Keratinocyte (primary cell): ENCODE measurements around the gene HOXD11. TPM values are rescaled to one million over a fixed set of nuclear protein-coding genes. Genes with fewer than 3 reads are reported as not detected.

Source experiments
- DNase-seq: peaks from one replicate; pipeline ENCODE4 v3.0.0-alpha.2; 2011; ENCODE audit warnings: low read depth, missing footprints, low spot score
- FAIRE-seq: peaks from 2 replicates; lab custom pipeline; 2011; peaks lifted over from hg19 to GRCh38; lab: Jason Lieb, UNC
- H2AFZ ChIP-seq: 2 replicates; pipeline ENCODE4 v1.6.0; 2012; ENCODE audit warnings: low read length, control low read depth, inconsistent platforms; ENCODE audit not compliant: control insufficient read depth
- H3K27ac ChIP-seq: 2 replicates; pipeline ENCODE4 v1.5.1; 2011; ENCODE audit warnings: low read length; ENCODE audit not compliant: control insufficient read depth, insufficient read depth
- H3K27me3 ChIP-seq: 3 replicates; pipeline ENCODE4 v1.6.0; 2011; ENCODE audit warnings: low read length; ENCODE audit not compliant: control insufficient read depth, insufficient read depth; ENCODE audit errors: extremely low read depth
- H3K36me3 ChIP-seq, 2 experiments: 2 replicates in 1 of 2; 3 replicates in 1 of 2; pipeline ENCODE4 v1.5.1; 2011; ENCODE audit warnings: low read length in 2 of 2, mild to moderate bottlenecking in 1 of 2; ENCODE audit not compliant: control insufficient read depth in 2 of 2, insufficient read depth in 2 of 2; ENCODE audit errors: extremely low read depth in 1 of 2
- H3K4me1 ChIP-seq: 3 replicates; pipeline ENCODE4 v1.5.1; 2011; ENCODE audit warnings: low read length; ENCODE audit not compliant: control insufficient read depth, insufficient read depth; ENCODE audit errors: extremely low read depth
- H3K4me2 ChIP-seq: 3 replicates; pipeline ENCODE4 v1.6.0; 2011; ENCODE audit warnings: low read depth, low read length; ENCODE audit not compliant: control insufficient read depth, insufficient read depth; ENCODE audit errors: extremely low read depth
- H3K4me3 ChIP-seq, 3 experiments: fragments of 200-600 bp in 1 of 3; sonication (generic) in 1 of 3; 2 replicates in 2 of 3; 3 replicates in 1 of 3; pipeline ENCODE4 v1.5.1; 2011 to 2016; ENCODE audit warnings: low read length in 3 of 3, mild to moderate bottlenecking in 3 of 3, control low read depth in 2 of 3, inconsistent platforms in 1 of 3, low read depth in 1 of 3, mixed read lengths in 1 of 3, mixed run types in 1 of 3, moderate library complexity in 1 of 3; ENCODE audit not compliant: control insufficient read depth in 2 of 3, insufficient read depth in 2 of 3; ENCODE audit errors: extremely low read depth in 1 of 3
- H3K79me2 ChIP-seq: 2 replicates; pipeline ENCODE4 v1.6.0; 2012; ENCODE audit warnings: low read length; ENCODE audit not compliant: control insufficient read depth, insufficient read depth
- H3K9ac ChIP-seq: 3 replicates; pipeline ENCODE4 v1.6.0; 2011; ENCODE audit warnings: low read length; ENCODE audit not compliant: control insufficient read depth, insufficient read depth; ENCODE audit errors: extremely low read depth
- H3K9me1 ChIP-seq: 3 replicates; pipeline ENCODE4 v1.6.0; 2011; ENCODE audit warnings: low read length; ENCODE audit not compliant: control insufficient read depth, insufficient read depth; ENCODE audit errors: extremely low read depth
- H3K9me3 ChIP-seq: 2 replicates; pipeline ENCODE4 v1.5.1; 2012; ENCODE audit warnings: low read depth, low read length; ENCODE audit not compliant: control insufficient read depth
- H4K20me1 ChIP-seq: 3 replicates; pipeline ENCODE4 v1.6.0; 2011; ENCODE audit warnings: low read length; ENCODE audit not compliant: control insufficient read depth, insufficient read depth; ENCODE audit errors: extremely low read depth
- CTCF ChIP-seq, 3 experiments: IDR thresholded peaks in 1 of 3; conservative IDR thresholded peaks in 1 of 3; optimal IDR thresholded peaks in 1 of 3; 2 replicates in 2 of 3; 3 replicates in 1 of 3; pipeline versions ENCODE3 to v1.5.1; 2011; ENCODE audit warnings: low read length in 3 of 3, mild to moderate bottlenecking in 3 of 3, moderate library complexity in 2 of 3, control low read depth in 1 of 3, inconsistent platforms in 1 of 3; ENCODE audit not compliant: insufficient read depth in 2 of 3; ENCODE audit errors: extremely low read depth in 1 of 3
- EZH2 ChIP-seq: IDR thresholded peaks from one replicate; pipeline ENCODE4 v1.6.1; 2012; ENCODE audit warnings: inconsistent platforms, mild to moderate bottlenecking, low read length, moderate library complexity
- dilution Hi-C: fragments of 300-500 bp; cut with MboI; formaldehyde crosslinking; loops from one replicate; pipeline ENCODE4 v1.7.0; 2020; ENCODE audit warnings: low sequenced_read_pairs; ENCODE audit not compliant: extremely low pct_ligation_motif_present
- polyA plus RNA-seq, 5 experiments: library from polyadenylated mRNA; depleted of rRNA in 3 of 5; stranded (reverse) in 3 of 5; stranded (forward) in 1 of 5; unstranded in 1 of 5; fragments of >200 nt; gene quantifications; 1 replicate in 1 of 5; 2 replicates in 3 of 5; 3 replicates in 1 of 5; pipeline versions ENCODE4 v1.2.1 to v1.2.3, GENCODE V29; 2011 to 2012; ENCODE audit warnings: missing spikeins in 2 of 5, low read depth in 1 of 5, low replicate concordance in 1 of 5

HOXD11 gene
- polyA plus RNA-seq, 1 donor (not counting 4 experiments of a cell fraction or from before 2014, with no cell fraction given) = not detected

GRCh38 chr2:176093898-176094249 is 13.2 kb upstream of the HOXD11 start:
- H3K27ac ChIP-seq = no peak overlapping the region
- H3K4me1 ChIP-seq = peaks cover 2% of the 10 kb centered on the region
- DNase-seq = no peak
- H3K27me3 ChIP-seq = peaks cover 100% of the 10 kb centered on the region
- peaks cover 2% of the 10 kb centered on the region for H3K9me3 ChIP-seq
- FAIRE-seq = no peak
- H3K4me3 ChIP-seq = no peak overlapping the region
- dilution Hi-C loops = no loop called here
- H3K36me3 ChIP-seq = no peaks in the 10 kb centered on the region
- TF ChIP-seq CTCF (optimal IDR thresholded peaks at IDR 0.05 in 1 of 3, IDR thresholded peaks at IDR 0.05 in 1 of 3, conservative IDR thresholded peaks at IDR 0.05 in 1 of 3; ENCODE audit: extremely low read depth in 1 of 3, insufficient read depth in 2 of 3, low read length in 3 of 3) (no peak), EZH2 (no peak)
- H3K79me2 ChIP-seq = no peaks in the 10 kb centered on the region
- H4K20me1 ChIP-seq = peaks cover 3% of the 10 kb centered on the region
- H3K9me1 ChIP-seq = no peaks in the 10 kb centered on the region
- no peak overlapping the region for H3K9ac ChIP-seq
- no peak overlapping the region for H3K4me2 ChIP-seq
- no peak overlapping the region for H2AFZ ChIP-seq

GRCh38 chr2:176094349-176094748 is 12.7 kb upstream of the HOXD11 start:
- Histone ChIP-seq H3K36me3 (no peaks in the 10 kb centered on the region), H3K4me3 (no peak overlapping the region), H3K4me1 (peaks cover 2% of the 10 kb centered on the region), H3K27ac (no peak overlapping the region), H3K4me2 (no peak overlapping the region), H2AFZ (no peak overlapping the region), H3K9ac (no peak overlapping the region), H3K9me3 (peaks cover 2% of the 10 kb centered on the region), H3K79me2 (no peaks in the 10 kb centered on the region), H3K27me3 (peaks cover 100% of the 10 kb centered on the region), H4K20me1 (peaks cover 6% of the 10 kb centered on the region), H3K9me1 (no peaks in the 10 kb centered on the region)
- DNase-seq (no peak), FAIRE-seq (no peak)
- dilution Hi-C loops = no loop called here
- TF ChIP-seq EZH2 = no peak
- no peak for TF ChIP-seq CTCF (optimal IDR thresholded peaks at IDR 0.05 in 1 of 3, IDR thresholded peaks at IDR 0.05 in 1 of 3, conservative IDR thresholded peaks at IDR 0.05 in 1 of 3; ENCODE audit: extremely low read depth in 1 of 3, insufficient read depth in 2 of 3, low read length in 3 of 3)
